Measurements from ENCODE around the gene NTM.

Gene NTM

DNA sequence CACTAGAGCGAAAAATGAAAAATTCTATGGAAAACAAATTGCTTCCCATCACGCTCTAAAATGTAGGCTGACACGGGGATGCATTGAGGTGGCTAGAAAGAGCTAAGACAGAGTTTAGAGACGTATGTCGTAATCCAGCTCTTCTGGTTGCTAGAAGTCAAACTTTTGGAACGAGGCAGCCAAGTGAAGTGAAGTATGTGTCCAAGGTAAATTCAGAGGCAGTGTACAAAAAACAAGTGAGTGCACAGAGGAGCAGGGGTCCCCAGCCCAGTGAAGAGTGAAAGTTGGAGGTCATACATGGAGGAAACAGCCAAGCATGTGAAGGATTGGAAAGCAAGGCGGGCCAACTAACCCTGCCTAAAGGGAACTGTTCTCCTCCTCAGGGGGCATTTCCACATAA is 528.5 kb downstream of the NTM start:
- H3K79me2 ChIP-seq (ENCODE audit: low read length): no peaks in the 10 kb centered on the region
- peaks cover 47% of the 10 kb centered on the region for H3K27me3 ChIP-seq (ENCODE audit: low read depth, low read length)
- H3K36me3 ChIP-seq (replicated peaks; ENCODE audit: low read depth, low read length): no peaks in the 10 kb centered on the region
- H4K20me1 ChIP-seq (ENCODE audit: insufficient read depth, low read length): peaks cover 2% of the 10 kb centered on the region; the same call in 1 of the 2 replicates
- TF ChIP-seq, protein P1, sequence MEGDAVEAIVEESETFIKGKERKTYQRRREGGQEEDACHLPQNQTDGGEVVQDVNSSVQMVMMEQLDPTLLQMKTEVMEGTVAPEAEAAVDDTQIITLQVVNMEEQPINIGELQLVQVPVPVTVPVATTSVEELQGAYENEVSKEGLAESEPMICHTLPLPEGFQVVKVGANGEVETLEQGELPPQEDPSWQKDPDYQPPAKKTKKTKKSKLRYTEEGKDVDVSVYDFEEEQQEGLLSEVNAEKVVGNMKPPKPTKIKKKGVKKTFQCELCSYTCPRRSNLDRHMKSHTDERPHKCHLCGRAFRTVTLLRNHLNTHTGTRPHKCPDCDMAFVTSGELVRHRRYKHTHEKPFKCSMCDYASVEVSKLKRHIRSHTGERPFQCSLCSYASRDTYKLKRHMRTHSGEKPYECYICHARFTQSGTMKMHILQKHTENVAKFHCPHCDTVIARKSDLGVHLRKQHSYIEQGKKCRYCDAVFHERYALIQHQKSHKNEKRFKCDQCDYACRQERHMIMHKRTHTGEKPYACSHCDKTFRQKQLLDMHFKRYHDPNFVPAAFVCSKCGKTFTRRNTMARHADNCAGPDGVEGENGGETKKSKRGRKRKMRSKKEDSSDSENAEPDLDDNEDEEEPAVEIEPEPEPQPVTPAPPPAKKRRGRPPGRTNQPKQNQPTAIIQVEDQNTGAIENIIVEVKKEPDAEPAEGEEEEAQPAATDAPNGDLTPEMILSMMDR (IDR thresholded peaks at IDR 0.05; ENCODE audit: low read depth, low read length): no peak
- no peak for TF ChIP-seq EZH2phosphoT487 (IDR thresholded peaks at IDR 0.05; ENCODE audit: low read depth)
- H3K4me2 ChIP-seq (ENCODE audit: low read length): no peak overlapping the region
- no peak overlapping the region for H3K27ac ChIP-seq (ENCODE audit: low read length)
- no peaks in the 10 kb centered on the region for H3K9me3 ChIP-seq (ENCODE audit: insufficient read depth, low read length)
- H3K4me1 ChIP-seq (ENCODE audit: low read length): peaks cover 15% of the 10 kb centered on the region
- no peak overlapping the region for H2AFZ ChIP-seq (ENCODE audit: low read depth, low read length)
- H3K4me3 ChIP-seq (ENCODE audit: low read length): no peak overlapping the region
- no peak overlapping the region for H3K9ac ChIP-seq (ENCODE audit: low read length)

- Histone ChIP-seq H3K4me3 (ENCODE audit: low read length) (no peak overlapping the region), H3K4me1 (ENCODE audit: low read length) (peaks cover 15% of the 10 kb centered on the region), H3K79me2 (ENCODE audit: low read length) (no peaks in the 10 kb centered on the region), H3K9me3 (ENCODE audit: insufficient read depth, low read length) (no peaks in the 10 kb centered on the region), H3K9ac (ENCODE audit: low read length) (no peak overlapping the region), H3K36me3 (replicated peaks; ENCODE audit: low read depth, low read length) (no peaks in the 10 kb centered on the region), H3K27ac (ENCODE audit: low read length) (no peak overlapping the region), H2AFZ (ENCODE audit: low read depth, low read length) (no peak overlapping the region), H3K4me2 (ENCODE audit: low read length) (peak overlapping the region; percentile 2; the same call in 1 of the 2 replicates), H3K27me3 (ENCODE audit: low read depth, low read length) (peaks cover 38% of the 10 kb centered on the region), H4K20me1 (ENCODE audit: insufficient read depth, low read length) (0 out of 2 replicates have a peak, but pooled peaks cover 2% of the 10 kb centered on the region)
- TF ChIP-seq, protein P1 (IDR thresholded peaks at IDR 0.05; ENCODE audit: low read depth, low read length): no peak
- TF ChIP-seq EZH2phosphoT487 (IDR thresholded peaks at IDR 0.05; ENCODE audit: low read depth): no peak
These were observed 529.6 kb downstream of the NTM start for GRCh38 chr11:131899950-131900580.

DNA sequence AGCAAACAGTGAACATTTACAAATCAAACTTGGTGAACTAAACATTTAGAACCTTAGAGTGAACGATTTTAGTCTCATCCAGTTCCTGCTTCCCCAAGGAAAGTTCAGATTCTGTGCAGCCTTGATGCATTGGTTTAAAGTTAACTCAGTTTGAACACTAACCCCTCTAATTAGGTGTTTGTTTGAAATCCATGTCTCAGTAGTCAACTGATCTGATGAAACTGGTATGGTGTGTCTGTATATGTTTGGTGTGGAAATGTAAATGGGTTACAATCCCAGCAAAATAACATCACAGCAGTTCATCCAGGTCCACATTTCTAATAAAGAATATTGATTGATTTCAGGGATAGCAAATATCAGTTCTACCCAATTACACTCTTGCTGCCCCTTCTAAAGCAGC is 532.0 kb downstream of the NTM start:
- Histone ChIP-seq H2AFZ (ENCODE audit: low read depth, low read length) (no peak overlapping the region), H3K27me3 (ENCODE audit: low read depth, low read length) (peaks cover 36% of the 10 kb centered on the region), H3K4me3 (ENCODE audit: low read length) (no peak overlapping the region), H4K20me1 (ENCODE audit: insufficient read depth, low read length) (0 out of 2 replicates have a peak, but pooled peaks cover 2% of the 10 kb centered on the region), H3K9ac (ENCODE audit: low read length) (no peak overlapping the region), H3K27ac (ENCODE audit: low read length) (no peak overlapping the region), H3K36me3 (replicated peaks; ENCODE audit: low read depth, low read length) (no peaks in the 10 kb centered on the region), H3K79me2 (ENCODE audit: low read length) (no peaks in the 10 kb centered on the region), H3K9me3 (ENCODE audit: insufficient read depth, low read length) (no peaks in the 10 kb centered on the region), H3K4me1 (ENCODE audit: low read length) (peaks cover 15% of the 10 kb centered on the region), H3K4me2 (ENCODE audit: low read length) (no peak overlapping the region)
- TF ChIP-seq EZH2phosphoT487 (IDR thresholded peaks at IDR 0.05; ENCODE audit: low read depth): no peak
- TF ChIP-seq, protein P1 (IDR thresholded peaks at IDR 0.05; ENCODE audit: low read depth, low read length): no peak

DNA sequence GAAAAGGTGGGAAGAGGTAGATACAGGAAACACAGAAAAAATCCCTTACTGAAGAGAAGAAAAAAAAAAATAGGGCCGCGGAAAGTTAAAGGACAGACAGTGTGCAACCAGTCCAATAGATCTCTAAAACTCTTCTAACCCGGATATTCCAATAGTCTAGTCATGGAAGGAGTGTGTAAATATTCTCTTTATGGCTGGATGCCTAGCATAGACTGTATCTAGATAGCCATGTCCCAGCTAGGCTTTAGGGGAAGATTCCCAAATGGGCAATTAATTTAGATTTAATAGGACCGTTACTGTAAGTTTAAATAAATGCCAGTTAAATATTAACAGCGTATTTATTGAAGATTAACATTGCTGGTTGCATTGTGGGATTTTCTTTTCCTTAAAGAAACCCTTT is 532.7 kb downstream of the NTM start:
- no peak overlapping the region for H2AFZ ChIP-seq (ENCODE audit: low read depth, low read length)
- H3K9ac ChIP-seq (ENCODE audit: low read length): no peak overlapping the region
- TF ChIP-seq, protein P1 (IDR thresholded peaks at IDR 0.05; ENCODE audit: low read depth, low read length): no peak
- no peak for TF ChIP-seq EZH2phosphoT487 (IDR thresholded peaks at IDR 0.05; ENCODE audit: low read depth)
- H3K9me3 ChIP-seq (ENCODE audit: insufficient read depth, low read length): no peaks in the 10 kb centered on the region
- no peaks in the 10 kb centered on the region for H3K79me2 ChIP-seq (ENCODE audit: low read length)
- peaks cover 36% of the 10 kb centered on the region for H3K27me3 ChIP-seq (ENCODE audit: low read depth, low read length)
- H3K4me2 ChIP-seq (ENCODE audit: low read length): no peak overlapping the region
- peaks cover 15% of the 10 kb centered on the region for H3K4me1 ChIP-seq (ENCODE audit: low read length)
- 0 out of 2 replicates have a peak, but pooled peaks cover 2% of the 10 kb centered on the region for H4K20me1 ChIP-seq (ENCODE audit: insufficient read depth, low read length)
- H3K4me3 ChIP-seq (ENCODE audit: low read length): no peak overlapping the region
- H3K36me3 ChIP-seq (replicated peaks; ENCODE audit: low read depth, low read length): no peaks in the 10 kb centered on the region
- no peak overlapping the region for H3K27ac ChIP-seq (ENCODE audit: low read length)

All from OCI-LY3 (cell line).